ENCODE measurements around the gene COL4A1.

Gene COL4A1

GRCh38 chr13:110200276-110200870 lies 106.6 kb downstream of the COL4A1 start:
- no peak for DNase-seq (ENCODE audit: extremely low read depth, low read depth)
- no peak for TF ChIP-seq CTCF (IDR thresholded peaks at IDR 0.05; ENCODE audit: low read depth, low read length)

GRCh38 chr13:110199046-110199831 lies 107.7 kb downstream of the COL4A1 start:
- no peak for DNase-seq (ENCODE audit: extremely low read depth, low read depth)
- no peak for TF ChIP-seq CTCF (IDR thresholded peaks at IDR 0.05; ENCODE audit: low read depth, low read length)

- TF ChIP-seq CTCF (IDR thresholded peaks at IDR 0.05; ENCODE audit: low read depth, low read length), result no peak
Measured at GRCh38 chr13:110197471-110197870, 109.5 kb downstream of the COL4A1 start.

GRCh38 chr13:110197026-110197425 lies 109.9 kb downstream of the COL4A1 start:
- no peak for TF ChIP-seq CTCF (IDR thresholded peaks at IDR 0.05; ENCODE audit: low read depth, low read length)
- DNase-seq (ENCODE audit: extremely low read depth, low read depth), result no peak

More at GRCh38 chr13:110197471-110197870, 109.5 kb downstream of the COL4A1 start:
- DNase-seq (ENCODE audit: extremely low read depth, low read depth), result no peak

- TF ChIP-seq CTCF (IDR thresholded peaks at IDR 0.05; ENCODE audit: low read depth, low read length), result no peak
- DNase-seq (ENCODE audit: extremely low read depth, low read depth), result no peak
Measured at GRCh38 chr13:110195547-110196485, 111.1 kb downstream of the COL4A1 start.

GRCh38 chr13:110194451-110194850 lies 112.5 kb downstream of the COL4A1 start:
- no peak for TF ChIP-seq CTCF (IDR thresholded peaks at IDR 0.05; ENCODE audit: low read depth, low read length)
- no peak for DNase-seq (ENCODE audit: extremely low read depth, low read depth)
